ENCODE results near the gene AP1S3.
"Not testable (repeated sequence)": the region's sequence is repeated elsewhere in the genome, so short reads cannot be mapped to it uniquely, and the experiment has no call there.

Gene AP1S3

DNA sequence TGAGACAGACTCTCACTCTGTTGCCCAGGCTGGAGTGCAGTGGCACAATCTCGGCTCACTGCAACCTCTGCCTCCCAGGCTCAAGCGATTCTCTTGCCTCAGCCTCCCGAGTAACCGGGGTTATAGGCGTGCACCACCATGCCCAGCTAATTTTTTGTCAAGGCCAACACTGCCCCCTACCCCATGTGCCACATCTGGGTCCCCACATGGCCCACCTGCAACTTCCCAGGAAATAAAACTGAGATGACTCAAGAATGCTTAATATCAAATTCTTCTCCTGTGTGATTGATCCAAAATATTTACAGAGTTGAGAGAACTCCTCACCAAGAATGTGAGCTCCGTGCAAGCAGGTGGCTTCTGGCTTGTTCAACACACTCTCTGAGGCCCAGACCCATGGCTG lies 9.1 kb downstream of the AP1S3 start:
- Mint-ChIP-seq H3K36me3 (peaks cover 3% of the 10 kb centered on the region), H3K9me3 (no peaks in the 10 kb centered on the region), H3K27ac (no peak overlapping the region), H3K27me3 (no peaks in the 10 kb centered on the region), H3K4me3 (no peak overlapping the region), H3K4me1 (peaks cover 3% of the 10 kb centered on the region)

DNA sequence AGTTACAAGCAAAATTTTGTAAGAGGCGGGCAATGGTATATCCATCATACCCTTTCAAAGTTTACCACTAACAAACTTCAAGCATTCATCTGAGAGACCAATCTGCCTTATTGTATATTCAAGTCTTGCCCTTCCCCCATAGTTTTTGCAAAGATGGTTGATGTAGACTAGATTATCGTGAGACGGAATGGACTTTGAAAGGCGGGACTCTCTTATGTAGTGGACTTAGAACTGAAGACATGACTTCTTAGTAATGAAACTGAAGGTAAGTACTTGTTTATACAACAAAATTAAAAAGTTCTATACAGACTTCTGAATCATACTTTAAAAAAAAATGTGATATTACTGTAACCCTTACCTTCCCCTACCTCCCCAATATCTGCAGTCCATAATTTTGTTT lies 10.4 kb downstream of the AP1S3 start:
- no peak overlapping the region for H3K27ac Mint-ChIP-seq
- H3K4me1 Mint-ChIP-seq = peaks cover 3% of the 10 kb centered on the region
- no peaks in the 10 kb centered on the region for H3K27me3 Mint-ChIP-seq
- no peak overlapping the region for H3K4me3 Mint-ChIP-seq
- H3K9me3 Mint-ChIP-seq = no peaks in the 10 kb centered on the region
- H3K36me3 Mint-ChIP-seq = peaks cover 3% of the 10 kb centered on the region

- Mint-ChIP-seq H3K4me3 (no peak overlapping the region), H3K4me1 (peaks cover 3% of the 10 kb centered on the region), H3K36me3 (peaks cover 3% of the 10 kb centered on the region), H3K27ac (no peak overlapping the region), H3K9me3 (no peaks in the 10 kb centered on the region), H3K27me3 (no peaks in the 10 kb centered on the region)
These were observed 13.1 kb downstream of the AP1S3 start for GRCh38 chr2:223824301-223824700.

DNA sequence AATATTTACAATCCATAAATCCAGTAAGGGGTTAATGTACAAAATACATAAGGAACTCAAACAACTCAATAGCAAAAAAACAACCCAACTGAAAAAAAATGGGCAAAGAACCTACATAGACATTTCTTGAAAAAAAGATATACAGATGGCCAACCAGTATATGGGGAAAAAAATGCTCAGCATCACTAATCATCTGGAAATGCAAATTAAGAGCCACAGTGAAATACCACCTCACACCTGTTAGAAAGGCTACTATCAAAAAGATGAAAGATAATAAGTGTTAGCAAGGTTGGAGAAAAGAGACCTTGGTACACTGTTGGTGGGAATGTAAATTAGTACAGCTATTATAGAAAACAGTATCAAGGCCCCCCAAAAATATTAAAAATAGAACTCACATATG lies 14.6 kb downstream of the AP1S3 start:
- Mint-ChIP-seq H3K27ac (no peak overlapping the region), H3K36me3 (peaks cover 3% of the 10 kb centered on the region), H3K9me3 (no peaks in the 10 kb centered on the region), H3K4me1 (peaks cover 3% of the 10 kb centered on the region), H3K27me3 (no peaks in the 10 kb centered on the region), H3K4me3 (no peak overlapping the region)

DNA sequence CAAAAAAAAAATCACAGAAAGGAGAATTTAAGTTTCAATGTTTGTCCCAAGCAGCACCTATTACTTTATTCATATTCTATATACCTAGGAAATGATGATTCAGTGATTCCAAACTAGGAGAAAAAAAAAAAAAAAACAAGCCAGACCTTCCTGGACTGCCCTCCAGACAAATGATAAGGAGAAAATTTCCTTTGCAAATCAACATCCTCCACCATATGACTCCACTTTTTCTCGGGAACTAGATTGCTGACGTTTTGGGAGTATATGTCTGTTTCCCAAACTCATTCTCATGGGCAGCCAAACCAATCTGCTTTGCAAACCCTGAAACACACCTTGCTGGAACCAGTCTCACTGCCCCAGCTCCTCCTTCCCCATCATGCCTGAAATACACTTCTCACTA lies 16.8 kb downstream of the AP1S3 start:
- H3K4me1 Mint-ChIP-seq = peaks cover 8% of the 10 kb centered on the region
- H3K36me3 Mint-ChIP-seq = peaks cover 5% of the 10 kb centered on the region
- no peak overlapping the region for H3K27ac Mint-ChIP-seq
- no peak overlapping the region for H3K4me3 Mint-ChIP-seq
- H3K27me3 Mint-ChIP-seq = no peaks in the 10 kb centered on the region
- H3K9me3 Mint-ChIP-seq = no peaks in the 10 kb centered on the region

- no peak overlapping the region for H3K27ac Mint-ChIP-seq
- no peak overlapping the region for H3K4me3 Mint-ChIP-seq
- peaks cover 2% of the 10 kb centered on the region for H3K36me3 Mint-ChIP-seq
- no peaks in the 10 kb centered on the region for H3K27me3 Mint-ChIP-seq
- peaks cover 11% of the 10 kb centered on the region for H3K4me1 Mint-ChIP-seq
- no peaks in the 10 kb centered on the region for H3K9me3 Mint-ChIP-seq
These were observed 17.5 kb downstream of the AP1S3 start for GRCh38 chr2:223819891-223820290.

DNA sequence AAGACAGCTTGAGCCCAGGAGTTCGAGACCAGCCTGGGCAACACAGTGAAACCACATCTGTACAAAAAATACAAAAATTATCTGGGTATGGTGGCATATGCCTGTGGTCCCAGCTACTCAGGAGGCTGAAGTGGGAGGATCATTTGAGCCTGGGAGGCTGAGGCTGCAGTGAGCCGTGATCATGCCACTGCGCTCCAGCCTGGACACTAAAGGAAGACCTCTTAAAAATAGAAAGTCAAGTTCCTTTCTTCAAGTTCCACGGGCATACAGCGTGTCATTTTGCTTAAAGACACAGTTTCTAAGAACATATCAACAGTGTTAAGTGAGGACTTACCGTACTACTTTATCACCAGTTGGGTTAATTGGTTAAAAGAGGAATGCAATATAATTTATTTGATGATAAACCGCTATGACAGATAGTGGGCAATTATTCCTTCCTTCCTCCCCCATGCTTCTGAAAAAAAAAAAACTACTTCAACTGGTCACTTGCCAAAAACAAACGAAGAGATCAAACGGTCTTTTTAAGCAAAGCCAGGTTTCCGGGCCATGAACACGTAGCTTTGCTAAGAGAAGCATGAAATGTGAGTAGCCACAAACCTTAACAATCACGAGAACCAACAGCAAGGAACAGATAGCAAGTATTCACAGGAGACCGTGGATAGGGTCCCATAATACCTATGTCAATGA lies 21.4 kb downstream of the AP1S3 start:
- no peaks in the 10 kb centered on the region for H3K9me3 Mint-ChIP-seq
- H3K27ac Mint-ChIP-seq = no peak overlapping the region
- H3K4me3 Mint-ChIP-seq = no peak overlapping the region
- peaks cover 2% of the 10 kb centered on the region for H3K36me3 Mint-ChIP-seq
- H3K27me3 Mint-ChIP-seq = no peaks in the 10 kb centered on the region
- H3K4me1 Mint-ChIP-seq = peaks cover 13% of the 10 kb centered on the region

GRCh38 chr2:223815186-223815883 lies 22.0 kb downstream of the AP1S3 start:
- Mint-ChIP-seq H3K36me3 (peaks cover 2% of the 10 kb centered on the region), H3K4me3 (no peak overlapping the region), H3K27ac (peak overlapping the region; percentile 56), H3K27me3 (no peaks in the 10 kb centered on the region), H3K9me3 (no peaks in the 10 kb centered on the region), H3K4me1 (peaks cover 13% of the 10 kb centered on the region)

DNA sequence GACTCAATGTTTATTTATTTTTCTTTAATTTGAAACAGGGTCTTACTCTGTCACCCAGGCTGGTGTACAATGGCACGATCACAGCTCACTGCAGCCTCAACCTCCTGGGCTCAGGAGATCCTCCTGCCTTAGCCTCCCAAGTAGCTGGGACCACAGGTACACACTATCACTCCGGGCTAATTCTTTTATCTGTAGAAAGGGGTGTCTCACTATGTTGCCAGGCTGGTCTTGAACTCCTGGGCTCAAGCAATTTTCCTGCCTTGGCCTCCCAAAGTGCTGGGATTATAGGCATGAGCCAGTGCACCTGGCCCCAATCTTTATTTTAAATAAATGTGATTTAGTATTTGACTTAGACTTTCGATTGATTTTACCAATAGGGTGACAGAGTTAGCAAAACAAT lies 22.6 kb downstream of the AP1S3 start:
- Mint-ChIP-seq H3K27ac (peak overlapping the region; percentile 56), H3K4me1 (peaks cover 13% of the 10 kb centered on the region)
- not testable (repeated sequence) for H3K27me3 Mint-ChIP-seq, H3K4me3 Mint-ChIP-seq, H3K9me3 Mint-ChIP-seq, H3K36me3 Mint-ChIP-seq

DNA sequence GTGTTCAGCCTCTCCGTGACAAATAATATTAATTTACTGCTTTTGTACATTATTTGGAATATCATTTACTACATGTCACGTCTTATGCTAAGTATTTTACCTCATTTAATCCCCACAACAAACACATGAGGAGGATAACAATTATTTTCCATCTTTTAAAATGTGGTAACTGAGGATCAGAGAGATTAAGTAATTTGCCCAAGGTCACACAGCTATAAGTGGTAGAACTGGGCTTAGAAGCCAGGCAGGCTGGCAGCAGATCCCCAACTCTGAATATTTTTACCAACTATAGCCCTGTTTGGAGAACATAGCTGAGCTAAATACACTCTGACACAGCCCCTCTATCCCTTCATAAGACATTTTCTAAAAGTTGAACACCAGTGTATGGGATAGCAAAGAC lies 24.1 kb downstream of the AP1S3 start:
- Mint-ChIP-seq H3K4me1 (peaks cover 13% of the 10 kb centered on the region), H3K9me3 (no peaks in the 10 kb centered on the region), H3K27ac (no peak overlapping the region), H3K4me3 (no peak overlapping the region), H3K27me3 (no peaks in the 10 kb centered on the region), H3K36me3 (peaks cover 2% of the 10 kb centered on the region)

- Mint-ChIP-seq H3K4me1 (peaks cover 13% of the 10 kb centered on the region), H3K4me3 (no peak overlapping the region), H3K9me3 (no peaks in the 10 kb centered on the region), H3K36me3 (peaks cover 2% of the 10 kb centered on the region), H3K27ac (no peak overlapping the region), H3K27me3 (no peaks in the 10 kb centered on the region)
These were observed 25.6 kb downstream of the AP1S3 start for GRCh38 chr2:223811757-223812156.

GRCh38 chr2:223805008-223805407 lies 32.4 kb downstream of the AP1S3 start:
- no peaks in the 10 kb centered on the region for H3K9me3 Mint-ChIP-seq
- no peak overlapping the region for H3K4me3 Mint-ChIP-seq
- H3K27ac Mint-ChIP-seq = no peak overlapping the region
- H3K27me3 Mint-ChIP-seq = no peaks in the 10 kb centered on the region
- H3K36me3 Mint-ChIP-seq = no peaks in the 10 kb centered on the region
- H3K4me1 Mint-ChIP-seq = peaks cover 7% of the 10 kb centered on the region

- Mint-ChIP-seq H3K27me3 (no peaks in the 10 kb centered on the region), H3K36me3 (no peaks in the 10 kb centered on the region), H3K9me3 (no peaks in the 10 kb centered on the region), H3K27ac (no peak overlapping the region), H3K4me3 (no peak overlapping the region), H3K4me1 (peaks cover 7% of the 10 kb centered on the region)
These were observed 35.6 kb downstream of the AP1S3 start for GRCh38 chr2:223801736-223802135.

- Mint-ChIP-seq H3K4me3 (no peak overlapping the region), H3K27ac (no peak overlapping the region), H3K9me3 (no peaks in the 10 kb centered on the region), H3K4me1 (peaks cover 7% of the 10 kb centered on the region), H3K27me3 (no peaks in the 10 kb centered on the region), H3K36me3 (no peaks in the 10 kb centered on the region)
These were observed 36.5 kb downstream of the AP1S3 start for GRCh38 chr2:223800908-223801307.

- Mint-ChIP-seq H3K4me3 (no peak overlapping the region), H3K4me1 (peaks cover 7% of the 10 kb centered on the region)
These were observed 39.3 kb downstream of the AP1S3 start for GRCh38 chr2:223797811-223798721.

DNA sequence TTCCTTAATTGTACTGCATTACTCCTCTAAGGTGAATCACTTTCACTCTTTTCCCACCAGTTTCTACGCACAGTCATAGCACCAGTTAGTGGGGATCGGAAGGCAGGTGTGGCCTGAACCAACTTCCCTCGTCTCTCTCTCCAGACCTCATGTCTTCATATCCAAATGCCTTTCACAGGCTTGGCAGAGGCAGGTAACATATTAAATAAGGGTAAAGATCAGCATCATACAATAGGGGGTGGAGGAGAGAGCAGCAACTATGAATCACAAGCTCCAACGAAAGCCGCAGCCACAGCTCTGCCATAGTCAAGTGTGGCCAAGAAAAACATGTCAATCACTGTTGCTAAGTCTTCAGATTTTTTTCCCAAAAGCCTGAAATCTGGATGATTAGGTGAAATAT lies 40.3 kb downstream of the AP1S3 start:
- Mint-ChIP-seq H3K9me3 (no peaks in the 10 kb centered on the region), H3K4me3 (no peak overlapping the region), H3K27ac (no peak overlapping the region), H3K27me3 (no peaks in the 10 kb centered on the region), H3K36me3 (no peaks in the 10 kb centered on the region), H3K4me1 (peaks cover 7% of the 10 kb centered on the region)

More at GRCh38 chr2:223797811-223798721, 39.3 kb downstream of the AP1S3 start:
- H3K27ac Mint-ChIP-seq = no peak overlapping the region
- H3K9me3 Mint-ChIP-seq = no peaks in the 10 kb centered on the region
- no peaks in the 10 kb centered on the region for H3K27me3 Mint-ChIP-seq
- no peaks in the 10 kb centered on the region for H3K36me3 Mint-ChIP-seq
